Stimulated activated CD4-positive, alpha-beta T cell treated with anti-CD3 and anti-CD28 coated beads, Interleukin-4, amount 100 ng/mL, for 24 hours (primary cell): ENCODE results near the gene RASGRF2.

ENCODE experiments used
- DNase-seq: peaks from one replicate; pipeline ENCODE4 v3.0.0-alpha.2; 2020

Gene RASGRF2

DNA sequence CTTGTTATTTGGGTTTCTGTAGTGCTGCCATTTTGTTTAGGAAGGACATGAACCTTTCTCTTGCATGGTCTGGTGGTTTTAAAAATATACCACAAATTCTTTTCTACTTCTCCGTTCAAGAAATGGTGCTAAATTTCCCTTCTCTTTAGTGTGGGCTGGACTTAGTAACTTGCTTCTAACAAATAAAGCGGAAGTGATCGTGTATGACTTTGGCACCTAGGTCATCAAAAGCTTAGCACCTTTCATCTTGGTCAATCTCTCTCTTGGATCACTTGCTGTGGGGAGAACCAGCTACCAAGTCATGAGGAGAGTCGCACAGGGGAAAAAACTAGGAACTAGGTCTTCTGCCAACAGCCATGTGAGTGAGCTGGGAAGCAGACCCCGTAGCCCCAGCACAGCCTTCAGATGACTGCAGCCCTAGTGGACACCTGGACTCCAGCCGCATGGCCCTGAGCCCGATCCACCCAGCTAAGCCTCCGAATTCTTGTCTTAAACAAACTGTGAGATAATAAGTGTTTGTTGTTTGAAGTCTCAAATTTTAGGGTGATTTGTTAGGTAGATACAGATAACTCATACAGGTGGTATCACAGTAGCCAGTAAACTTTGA is 185.3 kb downstream of the RASGRF2 start:
- DNase-seq = no peak

GRCh38 chr5:81146031-81146430 is 185.9 kb downstream of the RASGRF2 start:
- DNase-seq = no peak

DNA sequence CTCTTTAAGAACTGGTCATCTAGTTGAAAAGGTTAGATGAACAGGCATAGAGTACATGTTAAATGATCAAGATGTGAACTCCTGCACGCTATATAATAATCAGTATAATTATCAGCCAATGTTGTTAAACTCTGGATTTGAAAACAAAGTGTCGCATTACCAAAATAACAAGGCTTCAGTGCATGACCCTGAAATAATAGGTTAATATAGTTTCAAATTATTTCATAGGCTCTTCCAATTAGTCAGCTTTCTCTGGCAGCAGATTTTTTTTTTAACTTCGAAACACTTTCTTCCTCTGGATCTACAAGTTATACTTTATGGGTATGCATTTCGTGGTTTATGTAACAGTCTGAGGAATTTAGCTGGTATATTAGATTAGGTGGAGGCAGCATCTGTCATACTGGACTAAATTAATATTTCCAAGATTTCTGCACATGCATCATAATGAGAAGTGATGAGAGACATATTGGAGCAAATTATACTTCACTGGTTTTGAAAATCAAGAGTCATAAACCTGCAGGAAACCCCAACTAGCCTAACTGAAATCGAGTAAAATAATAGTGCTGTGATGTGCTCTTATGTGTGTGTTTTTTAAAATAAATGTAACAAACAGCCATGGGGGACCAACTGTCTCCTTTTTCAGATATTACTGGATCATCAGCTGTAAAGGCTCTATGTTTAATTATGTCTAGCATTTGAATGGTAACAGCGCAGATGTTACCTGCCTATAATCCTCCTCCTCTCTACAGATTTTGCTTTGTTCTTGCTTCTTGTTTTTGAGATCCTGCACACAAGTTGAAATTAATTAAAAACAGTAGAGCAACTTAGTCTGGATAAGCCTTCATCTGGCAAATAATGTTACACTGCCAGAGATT is 187.1 kb downstream of the RASGRF2 start:
- no peak for DNase-seq

DNA sequence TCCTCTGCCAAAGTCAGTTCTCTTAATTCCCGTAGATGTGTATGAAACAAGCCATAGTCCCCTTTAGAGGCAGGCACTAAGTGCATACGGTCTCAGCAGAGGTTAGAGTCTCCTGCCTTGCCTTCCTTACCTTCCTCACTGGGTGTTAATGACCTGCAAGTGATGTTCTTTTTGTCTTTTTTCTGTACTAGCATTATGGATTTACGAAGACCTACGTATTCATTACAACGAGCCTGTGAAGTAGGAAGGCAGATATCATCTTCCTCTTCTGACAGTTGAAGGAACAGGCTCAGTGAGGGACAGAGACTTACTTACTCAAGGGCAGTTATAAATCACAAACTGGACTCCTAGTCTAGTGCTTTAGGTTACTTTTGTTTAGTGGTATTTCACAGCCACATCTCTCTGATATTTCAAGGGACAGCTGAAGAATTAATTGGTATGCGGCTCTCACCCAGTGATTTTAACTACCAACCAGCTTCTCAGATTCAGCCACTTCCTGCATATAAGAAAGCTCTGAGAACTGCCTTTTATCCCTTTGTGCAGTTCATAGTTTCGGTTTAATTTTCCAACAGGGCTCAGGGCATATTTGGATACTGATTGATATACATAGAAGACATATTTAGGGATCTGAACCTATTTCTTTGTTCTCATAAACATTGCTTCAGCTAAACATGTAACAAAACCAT is 187.9 kb downstream of the RASGRF2 start:
- no peak for DNase-seq

- no peak for DNase-seq
These were observed 191.4 kb downstream of the RASGRF2 start for GRCh38 chr5:81151546-81151945.

DNA sequence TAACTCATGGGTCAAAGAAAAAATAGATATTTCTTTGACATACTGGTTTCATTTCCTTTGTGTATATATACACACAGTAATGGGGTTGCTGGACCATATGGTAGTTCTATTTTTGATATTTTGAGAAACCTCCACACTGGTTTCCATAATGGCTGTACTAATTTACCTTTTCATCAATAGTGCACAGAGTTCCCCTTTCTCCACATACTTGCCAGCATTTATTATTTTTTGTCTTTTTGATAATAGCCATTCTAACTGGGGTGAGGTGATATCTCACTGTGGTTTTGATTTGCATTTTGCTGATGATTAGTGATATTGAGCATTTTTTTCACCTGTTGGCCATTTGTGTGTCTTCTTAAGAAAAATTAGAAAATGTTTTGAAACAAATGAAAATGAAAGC is 194.6 kb downstream of the RASGRF2 start:
- DNase-seq = no peak

- DNase-seq = no peak
These were observed 196.6 kb downstream of the RASGRF2 start for GRCh38 chr5:81156732-81157131.

DNA sequence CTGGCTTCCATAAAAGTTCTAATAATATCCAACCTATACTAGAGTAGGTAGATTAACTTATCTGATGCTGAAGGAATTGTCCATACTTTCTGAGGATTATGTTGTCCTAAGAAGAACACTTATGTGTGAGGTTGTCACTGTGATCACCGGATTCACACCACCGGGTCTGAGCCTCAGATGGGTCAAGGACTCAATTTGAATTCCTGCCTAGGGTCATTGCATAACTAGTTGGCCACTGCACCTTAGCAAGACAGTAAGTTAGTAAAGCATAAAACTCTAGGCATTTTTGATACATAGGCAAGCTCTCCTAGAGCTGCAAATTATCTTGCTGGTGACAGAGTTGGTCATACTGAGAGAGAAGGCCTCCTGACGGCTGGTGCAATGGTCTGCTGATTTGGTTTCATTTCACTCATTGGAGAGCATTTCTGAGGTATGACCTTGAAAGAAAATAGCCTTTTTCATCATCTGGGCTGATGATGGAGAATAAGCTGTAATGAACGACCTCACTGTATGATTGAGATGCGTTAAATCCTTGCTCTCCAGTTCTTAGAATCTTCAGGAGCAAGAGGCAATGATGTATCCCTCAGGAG is 200.9 kb downstream of the RASGRF2 start:
- no peak for DNase-seq

DNA sequence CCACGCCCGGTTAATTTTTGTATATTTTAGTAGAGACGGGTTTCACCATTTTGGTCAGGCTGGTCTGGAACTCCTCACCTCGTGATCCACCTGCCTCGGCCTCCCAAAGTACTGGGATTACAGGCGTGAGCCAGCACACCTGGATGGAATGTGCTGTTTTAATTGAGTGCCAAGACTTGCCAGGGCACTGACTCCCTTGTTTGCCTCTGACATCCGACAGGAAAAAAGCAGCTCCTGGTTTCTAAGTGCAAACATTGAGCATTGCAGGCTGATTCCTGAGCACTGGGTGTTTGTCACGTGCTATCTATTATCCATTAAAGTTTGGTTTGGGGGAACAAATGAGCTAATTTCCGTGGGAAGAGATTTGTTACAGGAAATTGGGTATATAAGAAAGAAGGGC is 202.3 kb downstream of the RASGRF2 start:
- no peak for DNase-seq

DNA sequence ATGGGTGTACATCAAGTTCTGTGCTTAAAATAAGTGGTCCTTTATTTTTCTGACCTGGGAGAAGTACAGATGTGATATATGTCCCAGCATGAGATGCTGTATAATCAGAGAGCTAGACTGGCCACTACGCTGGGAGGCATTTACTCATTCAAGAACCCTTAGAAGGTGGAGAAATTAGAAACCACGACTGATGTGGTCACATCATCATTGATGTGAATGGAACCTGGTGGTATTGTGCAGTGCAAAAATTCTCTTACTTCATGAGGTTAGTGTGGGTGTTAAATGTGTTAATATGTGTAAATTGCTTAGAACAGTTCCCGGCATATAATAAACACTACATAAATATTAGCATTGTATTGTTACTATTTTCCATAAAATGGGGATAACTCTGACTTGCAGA is 203.5 kb downstream of the RASGRF2 start:
- no peak for DNase-seq

DNA sequence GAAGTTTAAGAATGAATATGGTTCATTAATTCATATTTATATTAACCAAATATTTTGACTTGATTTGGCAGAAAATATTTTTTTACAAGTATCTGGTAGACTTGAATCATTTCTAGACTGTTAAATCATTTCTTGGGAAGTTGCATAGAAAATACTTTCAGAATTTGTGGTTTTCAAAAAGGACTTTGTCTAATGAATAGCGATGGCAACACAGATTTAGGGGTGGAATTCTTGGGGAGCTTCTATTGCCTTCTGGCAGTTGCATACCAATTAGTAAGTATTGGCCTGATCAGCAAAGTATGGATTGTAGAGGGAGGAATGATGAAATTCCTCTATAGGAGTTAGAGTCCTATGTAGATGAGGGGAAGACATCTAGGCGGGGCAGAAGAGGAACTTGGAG is 204.3 kb downstream of the RASGRF2 start:
- no peak for DNase-seq

GRCh38 chr5:81164936-81165335 is 204.8 kb downstream of the RASGRF2 start:
- DNase-seq = no peak

DNA sequence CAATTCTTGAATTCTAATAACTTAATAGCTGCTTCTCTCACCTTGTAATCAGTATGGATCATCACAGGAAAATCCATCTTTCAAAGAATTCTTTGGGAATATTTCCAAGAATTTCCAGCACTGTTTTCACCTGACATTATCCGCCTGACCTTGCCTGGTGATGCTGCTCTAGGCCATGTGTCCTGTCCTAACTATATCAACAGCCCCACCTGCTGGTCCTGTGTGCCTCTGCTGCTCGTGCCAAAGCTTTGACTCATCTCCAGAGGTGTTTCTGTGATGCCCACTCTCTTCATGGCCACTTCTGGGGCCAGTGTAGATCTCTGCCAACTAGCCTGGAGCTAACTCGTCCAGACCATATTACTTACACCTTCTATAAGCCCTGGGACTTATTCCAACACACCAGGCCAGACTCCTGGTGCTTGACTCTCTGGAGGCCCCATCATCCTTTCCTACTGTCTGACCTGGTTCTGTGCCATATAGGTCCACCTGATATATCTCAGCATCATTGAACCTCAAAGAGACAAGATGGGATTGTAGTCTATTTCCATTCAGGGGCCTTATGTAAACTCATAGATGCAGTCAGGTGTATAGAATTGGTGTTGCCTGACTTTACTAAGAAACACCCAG is 205.4 kb downstream of the RASGRF2 start:
- peak; percentile 63 for DNase-seq

DNA sequence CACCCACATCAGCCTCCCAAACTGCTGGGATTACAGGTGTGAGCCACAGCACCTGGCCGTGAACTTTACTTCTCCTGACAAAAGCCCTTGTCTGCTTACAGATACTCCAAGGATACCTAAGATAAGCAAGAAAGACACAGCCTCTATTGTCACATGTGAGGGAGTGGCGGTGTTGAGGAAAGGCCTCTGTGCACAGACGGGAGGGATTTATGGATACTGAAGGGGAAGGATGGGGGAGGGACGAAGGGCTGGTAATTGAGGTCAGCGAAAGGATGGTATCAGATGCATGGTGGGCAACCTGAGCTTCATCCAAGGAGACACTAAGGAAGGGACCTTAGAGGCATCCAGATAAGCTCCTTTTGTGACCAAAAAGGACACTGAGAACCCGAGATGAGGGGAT is 206.3 kb downstream of the RASGRF2 start:
- no peak for DNase-seq

GRCh38 chr5:81167078-81167477 is 206.9 kb downstream of the RASGRF2 start:
- DNase-seq = no peak

DNA sequence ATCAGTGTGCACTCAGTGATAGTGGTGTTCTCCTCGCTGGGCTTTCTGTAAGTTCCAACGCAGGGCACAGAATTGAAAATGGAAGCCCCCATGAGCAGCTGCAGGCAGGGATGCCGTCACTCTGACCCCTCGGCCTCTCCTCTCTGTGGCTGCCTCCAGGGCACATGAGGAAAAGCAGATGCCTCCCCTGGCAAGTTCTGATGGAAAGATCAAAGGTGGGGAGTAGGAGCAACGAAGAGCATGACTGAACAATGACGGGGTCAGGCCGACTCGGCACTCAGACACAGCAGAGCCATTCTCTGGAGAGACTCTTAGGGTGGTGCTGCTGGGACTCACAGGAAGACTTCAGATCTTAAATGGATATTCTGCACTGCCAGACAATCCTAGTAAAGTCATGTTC is 207.4 kb downstream of the RASGRF2 start:
- no peak for DNase-seq

DNA sequence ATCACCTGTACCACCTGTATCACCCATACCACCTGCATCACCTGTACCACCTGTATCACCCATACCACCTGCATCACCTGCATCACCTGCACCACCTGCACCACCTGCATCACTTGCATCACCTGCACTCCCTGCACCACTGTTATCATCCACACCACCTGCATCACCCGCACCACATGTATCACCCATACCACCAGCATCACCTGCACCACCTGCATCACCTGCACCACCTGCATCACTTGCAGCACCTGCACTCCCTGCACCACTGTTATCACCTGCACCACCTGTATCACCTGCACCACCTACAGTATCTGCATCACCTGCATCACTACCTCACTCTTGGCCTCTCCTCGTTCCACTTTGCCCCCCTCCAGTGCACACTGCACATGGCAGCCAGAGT is 209.8 kb downstream of the RASGRF2 start:
- DNase-seq = no peak

DNA sequence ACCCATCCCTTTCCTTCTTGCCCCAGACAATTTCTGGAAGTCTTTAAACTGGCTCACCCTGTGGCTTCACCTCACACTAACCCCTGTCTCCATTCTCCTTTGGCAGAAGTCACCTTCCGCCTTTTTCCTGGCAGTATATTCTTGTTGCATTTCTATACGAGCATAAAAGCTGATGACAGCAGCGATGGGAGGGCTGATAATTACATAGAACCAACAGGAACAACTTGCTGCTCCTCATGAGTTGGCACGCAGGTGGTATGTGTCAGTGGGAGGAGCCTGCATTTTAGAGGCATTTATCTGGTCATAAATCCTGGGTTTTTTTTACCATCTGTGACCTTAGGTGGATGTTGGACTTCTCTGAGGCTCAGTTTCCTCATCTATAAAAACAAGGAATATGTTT is 211.6 kb downstream of the RASGRF2 start:
- no peak for DNase-seq

DNA sequence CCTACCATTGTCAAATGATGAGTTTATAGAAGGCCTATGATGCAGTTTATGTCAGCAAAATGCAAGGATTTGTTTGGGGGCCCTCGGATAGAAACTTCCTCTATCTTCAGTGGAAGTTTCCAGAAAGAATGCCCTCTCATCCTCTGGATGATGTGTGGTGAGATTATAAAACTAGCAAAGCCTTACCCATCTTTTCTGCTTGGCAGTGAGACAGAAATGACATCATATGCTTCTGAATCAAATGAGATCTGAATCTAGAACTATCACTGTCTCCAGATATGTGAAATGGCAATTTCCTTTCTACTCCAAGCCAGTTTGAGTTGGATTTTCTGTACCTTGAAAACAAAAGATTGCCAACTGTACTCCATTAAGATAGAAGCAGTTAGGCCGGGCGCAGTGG is 212.5 kb downstream of the RASGRF2 start:
- DNase-seq = no peak

DNA sequence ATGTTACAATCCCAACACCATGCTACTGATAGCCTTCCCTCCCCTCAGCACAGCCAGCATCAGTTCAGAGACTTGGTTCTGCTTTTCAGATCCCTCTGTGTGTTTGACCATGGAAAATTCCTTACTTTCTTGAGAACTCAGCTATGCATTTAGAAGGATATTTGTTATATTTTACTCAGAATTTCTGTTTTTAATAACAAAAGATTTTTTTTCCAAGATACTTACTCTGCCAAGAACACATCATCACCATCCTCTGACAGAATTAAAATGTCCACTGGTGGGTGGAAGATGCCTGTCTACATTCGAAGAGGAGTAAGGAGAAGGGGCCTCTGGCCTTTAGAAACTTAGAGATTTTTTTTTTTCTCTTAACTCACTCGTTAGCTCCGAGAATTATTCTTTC is 216.9 kb downstream of the RASGRF2 start:
- no peak for DNase-seq

DNA sequence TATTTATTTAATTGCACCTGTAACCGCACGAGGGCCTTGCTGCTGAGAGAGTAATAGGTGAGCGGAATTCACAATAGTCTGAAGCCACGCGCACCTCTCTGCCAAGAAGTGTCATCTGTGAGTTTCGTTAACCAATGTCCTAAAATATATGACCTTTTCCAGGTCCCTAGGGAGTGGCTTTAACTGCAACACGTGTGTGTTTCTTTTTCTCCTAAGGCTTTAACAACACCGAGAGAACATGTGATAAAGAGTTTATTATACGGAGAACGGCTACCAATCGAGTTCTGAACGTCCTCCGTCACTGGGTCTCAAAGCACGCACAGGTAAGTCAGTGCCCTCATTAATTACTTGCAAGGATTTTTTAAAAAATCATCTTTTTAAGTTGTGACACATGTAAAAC is 219.8 kb downstream of the RASGRF2 start:
- no peak for DNase-seq

GRCh38 chr5:81180780-81181460 is 220.8 kb downstream of the RASGRF2 start:
- no peak for DNase-seq
